NCI-H146 treated with DMSO at 0.1 percent for 48 hours (cell line): ENCODE data around the gene PSMC5.

ENCODE experiments used
- DNase-seq: peaks from one replicate; lab custom pipeline; 2025; ENCODE audit not compliant: unreplicated experiment; lab: John Stamatoyannopoulos, UW

Gene PSMC5

DNA sequence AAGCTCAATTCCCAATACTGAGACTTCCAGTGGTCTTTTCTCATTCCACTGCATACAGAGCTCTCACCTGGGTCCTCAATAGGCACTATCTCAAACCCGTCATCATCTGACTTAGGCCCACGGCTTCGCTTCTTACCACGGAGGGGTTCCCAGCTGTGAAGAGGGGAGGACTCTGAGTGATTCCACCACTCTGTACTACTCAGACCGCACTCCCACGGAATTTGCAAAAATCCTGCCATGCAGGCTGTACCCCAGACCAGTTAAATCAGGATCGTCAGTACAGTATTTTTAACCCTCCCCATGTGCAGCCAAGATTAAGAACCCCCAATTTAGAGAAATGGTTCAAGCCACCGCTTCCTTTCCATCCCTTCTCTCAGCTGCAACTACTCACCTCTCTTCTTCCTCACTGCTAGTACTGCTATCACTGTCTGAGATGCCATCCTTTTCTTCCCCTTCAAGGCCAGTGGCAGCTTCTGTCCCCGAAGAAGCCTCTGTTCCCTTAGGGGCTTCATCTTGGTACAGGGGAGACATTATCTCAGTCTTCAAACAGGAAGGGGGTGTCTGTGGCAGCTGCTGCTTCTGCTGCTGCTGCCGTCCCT is 6.2 kb upstream of the PSMC5 start:
- DNase-seq: no peak

- no peak for DNase-seq
Observed at GRCh38 chr17:63821804-63822203, 5.4 kb upstream of the PSMC5 start.

GRCh38 chr17:63822537-63822936 is 4.7 kb upstream of the PSMC5 start:
- no peak for DNase-seq

GRCh38 chr17:63823659-63824331 is 3.4 kb upstream of the PSMC5 start:
- DNase-seq: no peak

- no peak for DNase-seq
Observed at GRCh38 chr17:63824362-63824761, 2.9 kb upstream of the PSMC5 start.

GRCh38 chr17:63826468-63827001 is 696 bp upstream of the PSMC5 start:
- DNase-seq: peak; percentile 3

DNA sequence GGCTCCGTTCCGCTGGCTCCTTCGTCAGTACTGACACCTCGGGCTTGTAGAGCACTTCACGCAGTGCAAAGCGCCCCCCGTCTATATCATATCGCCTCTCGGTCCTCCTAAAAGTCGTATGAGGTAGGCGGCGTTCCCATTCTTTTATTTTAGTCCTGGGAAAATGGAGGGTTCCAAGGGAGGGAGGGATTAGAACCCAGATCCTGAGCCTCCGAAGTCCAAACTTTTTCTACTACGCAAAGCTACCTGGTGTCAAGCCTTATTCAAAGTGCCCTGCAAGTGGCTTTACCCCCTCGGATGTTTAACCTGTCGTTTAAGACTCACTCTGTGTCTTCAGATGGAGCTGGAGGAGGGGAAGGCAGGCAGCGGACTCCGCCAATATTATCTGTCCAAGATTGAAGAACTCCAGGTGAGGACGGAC is 580 bp downstream of the PSMC5 start:
- no peak for DNase-seq

DNA sequence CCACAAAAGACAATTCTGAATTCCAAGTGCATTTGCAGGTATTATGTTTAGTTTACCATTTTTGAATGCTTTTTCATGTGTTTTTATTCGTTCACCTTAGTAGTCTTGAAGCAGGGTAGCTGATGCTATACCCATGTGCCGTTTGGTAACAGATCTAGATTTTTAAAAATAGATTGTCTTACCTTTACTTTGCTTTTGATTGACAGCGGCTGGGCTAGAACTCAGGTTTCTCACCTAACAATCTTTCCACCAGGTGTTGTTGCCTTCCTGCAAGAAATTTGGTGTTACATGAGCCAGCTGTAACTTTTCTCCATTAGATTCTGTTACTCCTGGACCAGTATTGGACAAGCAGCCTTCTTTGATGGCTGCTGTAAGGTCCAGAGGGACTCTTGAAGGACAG is 1.7 kb downstream of the PSMC5 start:
- no peak for DNase-seq

- no peak for DNase-seq
Observed at GRCh38 chr17:63830278-63830677, 3.0 kb downstream of the PSMC5 start.

- no peak for DNase-seq
Observed at GRCh38 chr17:63830904-63831491, 3.8 kb downstream of the PSMC5 start.

DNA sequence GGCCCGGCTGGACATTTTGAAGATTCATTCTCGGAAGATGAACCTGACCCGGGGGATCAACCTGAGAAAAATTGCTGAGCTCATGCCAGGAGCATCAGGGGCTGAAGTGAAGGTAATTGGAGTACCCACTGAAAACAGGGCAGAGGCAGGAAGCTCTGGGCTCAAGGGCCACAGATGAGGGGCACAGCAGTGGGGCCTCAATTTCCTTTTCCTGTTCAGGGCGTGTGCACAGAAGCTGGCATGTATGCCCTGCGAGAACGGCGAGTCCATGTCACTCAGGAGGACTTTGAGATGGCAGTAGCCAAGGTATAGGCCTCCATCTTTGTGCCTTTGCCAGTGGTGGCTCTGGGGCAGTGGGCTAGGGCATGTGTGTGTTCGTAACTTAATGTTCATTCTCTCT is 4.3 kb downstream of the PSMC5 start:
- DNase-seq: no peak

DNA sequence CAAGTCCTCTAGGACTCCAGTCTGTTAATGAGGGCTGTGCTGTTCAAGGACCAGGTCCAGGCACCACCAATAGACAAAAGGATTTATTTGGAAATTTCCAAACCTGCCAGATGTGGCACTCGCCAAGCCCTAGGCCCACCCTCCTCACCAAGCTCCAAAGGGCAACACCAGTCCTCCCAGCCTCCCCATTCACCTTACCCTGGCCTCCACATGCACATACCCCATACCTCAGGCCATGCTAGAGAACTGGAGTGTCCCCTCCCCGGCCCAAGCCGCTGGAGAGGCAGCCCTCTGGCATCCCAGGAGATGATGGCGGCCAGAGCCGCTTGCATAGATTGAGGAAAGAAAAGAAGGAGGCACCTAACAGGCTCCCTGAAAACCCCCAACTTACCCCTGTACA is 4.8 kb downstream of the PSMC5 start:
- DNase-seq: no peak

- no peak for DNase-seq
Observed at GRCh38 chr17:63832455-63832854, 5.2 kb downstream of the PSMC5 start.

DNA sequence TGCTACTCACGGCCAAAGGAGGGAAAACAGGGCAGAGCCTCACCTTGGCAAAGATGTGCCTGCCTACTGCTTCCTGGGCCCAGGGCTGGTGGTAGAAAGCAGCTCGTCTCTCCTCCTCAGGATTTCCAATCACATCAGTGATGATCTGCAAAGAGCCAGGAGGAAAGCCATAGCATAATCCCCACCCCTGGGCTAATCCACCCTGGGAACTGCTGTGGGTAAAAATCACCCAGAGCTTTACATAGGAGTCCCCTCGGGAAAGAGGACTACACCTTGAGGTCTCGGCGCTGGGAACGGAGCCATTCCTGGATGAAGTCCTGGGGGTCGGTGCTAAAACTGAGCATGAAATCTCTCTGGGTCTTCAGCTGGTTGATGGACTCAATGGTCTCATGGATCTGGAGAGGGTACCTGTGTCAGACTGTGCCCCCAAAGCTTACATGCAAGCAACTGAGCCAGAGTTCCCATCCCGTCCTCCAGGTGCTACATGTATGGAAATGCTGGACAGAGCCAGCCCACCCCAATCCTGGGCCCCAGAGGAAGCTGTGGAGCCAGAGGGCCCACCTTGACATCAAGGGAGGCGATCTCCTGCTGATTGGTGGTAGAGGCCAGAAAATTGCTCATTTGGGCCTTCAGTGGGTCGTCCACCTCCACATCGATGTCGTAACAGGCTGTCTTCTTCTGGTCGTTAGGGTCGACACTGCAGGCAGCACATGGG is 6.0 kb downstream of the PSMC5 start:
- no peak for DNase-seq

- DNase-seq: no peak
Observed at GRCh38 chr17:63833741-63834373, 6.6 kb downstream of the PSMC5 start.

- peak; percentile 15 for DNase-seq
Observed at GRCh38 chr17:63834431-63835166, 7.4 kb downstream of the PSMC5 start.

GRCh38 chr17:63835167-63835720 is 8.0 kb downstream of the PSMC5 start:
- DNase-seq: no peak

- DNase-seq: no peak
Observed at GRCh38 chr17:63836811-63837210, 9.6 kb downstream of the PSMC5 start.

DNA sequence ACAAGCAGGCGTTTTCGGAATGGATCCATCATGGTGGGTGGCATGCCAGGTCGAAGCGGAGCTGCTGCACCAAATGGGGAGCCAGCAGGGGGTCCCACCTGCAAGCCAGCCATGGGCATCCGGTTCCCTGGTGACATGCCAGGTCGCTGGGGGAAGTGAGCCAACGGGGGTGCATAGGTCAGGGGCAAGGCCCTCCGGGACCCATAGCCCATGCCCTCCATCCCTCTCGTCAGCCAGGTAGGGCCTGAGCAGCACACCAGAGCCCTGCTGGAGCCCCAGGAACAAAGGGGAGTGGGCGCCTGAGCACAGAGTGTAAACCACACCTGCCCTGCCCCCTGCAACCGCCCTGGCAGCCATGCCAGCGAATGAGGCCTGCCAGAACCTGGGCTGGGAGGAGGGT is 10.2 kb downstream of the PSMC5 start:
- no peak for DNase-seq

DNA sequence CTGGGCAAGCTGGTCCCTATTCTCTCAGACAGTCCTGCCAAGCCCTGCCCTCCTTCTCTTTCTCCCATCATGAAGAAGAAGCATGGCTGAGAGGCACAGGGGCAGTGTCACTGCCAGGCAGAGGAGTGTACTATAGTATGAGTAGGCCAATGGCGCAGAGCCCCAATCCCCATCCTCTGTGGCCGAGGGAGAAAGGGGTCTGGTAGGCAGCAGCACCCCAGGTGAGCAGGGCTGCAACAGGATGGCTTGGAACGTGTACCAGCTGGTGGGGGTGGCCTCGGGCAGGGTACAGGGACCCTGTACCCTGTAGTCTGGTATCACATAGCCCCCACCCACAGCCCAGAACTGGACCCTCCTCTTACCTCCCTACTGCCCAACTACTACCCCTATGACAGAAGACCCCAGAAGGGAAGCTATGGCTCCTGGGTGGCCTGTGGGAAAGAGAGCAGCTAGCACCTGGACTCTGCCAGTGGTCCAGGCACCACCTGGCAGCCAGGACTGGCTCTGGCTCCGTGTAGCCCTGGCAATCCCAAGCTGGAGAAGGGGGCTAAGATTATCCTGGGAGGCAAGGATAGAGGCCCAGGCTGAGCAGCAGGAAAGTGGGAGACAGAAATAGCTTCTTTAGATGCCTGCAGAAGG is 10.8 kb downstream of the PSMC5 start:
- DNase-seq: no peak
